ENCODE measurements around the gene ORAI3.

GRCh38 chr16:30900588-30900987, 48.3 kb upstream of the ORAI3 start:
- TF ChIP-seq, protein P1, sequence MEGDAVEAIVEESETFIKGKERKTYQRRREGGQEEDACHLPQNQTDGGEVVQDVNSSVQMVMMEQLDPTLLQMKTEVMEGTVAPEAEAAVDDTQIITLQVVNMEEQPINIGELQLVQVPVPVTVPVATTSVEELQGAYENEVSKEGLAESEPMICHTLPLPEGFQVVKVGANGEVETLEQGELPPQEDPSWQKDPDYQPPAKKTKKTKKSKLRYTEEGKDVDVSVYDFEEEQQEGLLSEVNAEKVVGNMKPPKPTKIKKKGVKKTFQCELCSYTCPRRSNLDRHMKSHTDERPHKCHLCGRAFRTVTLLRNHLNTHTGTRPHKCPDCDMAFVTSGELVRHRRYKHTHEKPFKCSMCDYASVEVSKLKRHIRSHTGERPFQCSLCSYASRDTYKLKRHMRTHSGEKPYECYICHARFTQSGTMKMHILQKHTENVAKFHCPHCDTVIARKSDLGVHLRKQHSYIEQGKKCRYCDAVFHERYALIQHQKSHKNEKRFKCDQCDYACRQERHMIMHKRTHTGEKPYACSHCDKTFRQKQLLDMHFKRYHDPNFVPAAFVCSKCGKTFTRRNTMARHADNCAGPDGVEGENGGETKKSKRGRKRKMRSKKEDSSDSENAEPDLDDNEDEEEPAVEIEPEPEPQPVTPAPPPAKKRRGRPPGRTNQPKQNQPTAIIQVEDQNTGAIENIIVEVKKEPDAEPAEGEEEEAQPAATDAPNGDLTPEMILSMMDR (tag by site-specific recombination; IDR thresholded peaks at IDR 0.05), result no peak
- TF ChIP-seq ZNF660 (tag by site-specific recombination; IDR thresholded peaks at IDR 0.05), result no peak
- TF ChIP-seq ZBTB10 (tag by site-specific recombination; IDR thresholded peaks at IDR 0.05), result no peak
- TF ChIP-seq, protein P2, sequence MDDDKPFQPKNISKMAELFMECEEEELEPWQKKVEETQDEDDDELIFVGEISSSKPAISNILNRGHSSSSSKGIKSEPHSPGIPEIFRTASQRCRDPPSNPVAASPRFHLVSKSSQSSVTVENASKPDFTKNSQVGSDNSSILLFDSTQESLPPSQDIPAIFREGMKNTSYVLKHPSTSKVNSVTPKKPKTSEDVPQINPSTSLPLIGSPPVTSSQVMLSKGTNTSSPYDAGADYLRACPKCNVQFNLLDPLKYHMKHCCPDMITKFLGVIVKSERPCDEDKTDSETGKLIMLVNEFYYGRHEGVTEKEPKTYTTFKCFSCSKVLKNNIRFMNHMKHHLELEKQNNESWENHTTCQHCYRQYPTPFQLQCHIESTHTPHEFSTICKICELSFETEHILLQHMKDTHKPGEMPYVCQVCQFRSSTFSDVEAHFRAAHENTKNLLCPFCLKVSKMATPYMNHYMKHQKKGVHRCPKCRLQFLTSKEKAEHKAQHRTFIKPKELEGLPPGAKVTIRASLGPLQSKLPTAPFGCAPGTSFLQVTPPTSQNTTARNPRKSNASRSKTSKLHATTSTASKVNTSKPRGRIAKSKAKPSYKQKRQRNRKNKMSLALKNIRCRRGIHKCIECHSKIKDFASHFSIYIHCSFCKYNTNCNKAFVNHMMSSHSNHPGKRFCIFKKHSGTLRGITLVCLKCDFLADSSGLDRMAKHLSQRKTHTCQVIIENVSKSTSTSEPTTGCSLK (tag by site-specific recombination; IDR thresholded peaks at IDR 0.05), result no peak
- TF ChIP-seq, protein P3, sequence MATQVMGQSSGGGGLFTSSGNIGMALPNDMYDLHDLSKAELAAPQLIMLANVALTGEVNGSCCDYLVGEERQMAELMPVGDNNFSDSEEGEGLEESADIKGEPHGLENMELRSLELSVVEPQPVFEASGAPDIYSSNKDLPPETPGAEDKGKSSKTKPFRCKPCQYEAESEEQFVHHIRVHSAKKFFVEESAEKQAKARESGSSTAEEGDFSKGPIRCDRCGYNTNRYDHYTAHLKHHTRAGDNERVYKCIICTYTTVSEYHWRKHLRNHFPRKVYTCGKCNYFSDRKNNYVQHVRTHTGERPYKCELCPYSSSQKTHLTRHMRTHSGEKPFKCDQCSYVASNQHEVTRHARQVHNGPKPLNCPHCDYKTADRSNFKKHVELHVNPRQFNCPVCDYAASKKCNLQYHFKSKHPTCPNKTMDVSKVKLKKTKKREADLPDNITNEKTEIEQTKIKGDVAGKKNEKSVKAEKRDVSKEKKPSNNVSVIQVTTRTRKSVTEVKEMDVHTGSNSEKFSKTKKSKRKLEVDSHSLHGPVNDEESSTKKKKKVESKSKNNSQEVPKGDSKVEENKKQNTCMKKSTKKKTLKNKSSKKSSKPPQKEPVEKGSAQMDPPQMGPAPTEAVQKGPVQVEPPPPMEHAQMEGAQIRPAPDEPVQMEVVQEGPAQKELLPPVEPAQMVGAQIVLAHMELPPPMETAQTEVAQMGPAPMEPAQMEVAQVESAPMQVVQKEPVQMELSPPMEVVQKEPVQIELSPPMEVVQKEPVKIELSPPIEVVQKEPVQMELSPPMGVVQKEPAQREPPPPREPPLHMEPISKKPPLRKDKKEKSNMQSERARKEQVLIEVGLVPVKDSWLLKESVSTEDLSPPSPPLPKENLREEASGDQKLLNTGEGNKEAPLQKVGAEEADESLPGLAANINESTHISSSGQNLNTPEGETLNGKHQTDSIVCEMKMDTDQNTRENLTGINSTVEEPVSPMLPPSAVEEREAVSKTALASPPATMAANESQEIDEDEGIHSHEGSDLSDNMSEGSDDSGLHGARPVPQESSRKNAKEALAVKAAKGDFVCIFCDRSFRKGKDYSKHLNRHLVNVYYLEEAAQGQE (tag by site-specific recombination; IDR thresholded peaks at IDR 0.05), result no peak
- TF ChIP-seq BCL11A (tag by site-specific recombination; IDR thresholded peaks at IDR 0.05; ENCODE audit: low read depth), result no peak
- no peak for TF ChIP-seq ZFHX2 (tag by site-specific recombination; conservative IDR thresholded peaks at IDR 0.05)
